Stomach (tissue), 9 donors: ENCODE measurements around the gene DUS3L. TPM values are rescaled to one million over a fixed set of nuclear protein-coding genes. Genes with fewer than 3 reads are reported as not detected.
A peak's percentile ranks its signal among the peaks of the same experiment; 100 is the strongest.

Source experiments
- DNase-seq, 2 donors: peaks; one replicate each; pipeline versions ENCODE4 v3.0.0 to v3.0.0-alpha.2; 2013 to 2019
- H3K27ac ChIP-seq, 5 donors: fragments of 200-600 bp in 4 of 5; sonication (generic) in 4 of 5; one replicate each; pipeline ENCODE4 v1.5.1; 2013 to 2019; ENCODE audit warnings: mild to moderate bottlenecking in 1 of 5, moderate library complexity in 1 of 5
- H3K27me3 ChIP-seq, 3 donors: fragments of 200-600 bp; sonication (generic); one replicate each; pipeline ENCODE4 v1.5.1; 2017 to 2019; ENCODE audit warnings: mixed run types in 1 of 3
- H3K36me3 ChIP-seq, 4 donors: fragments of 200-600 bp; sonication (generic); 1 replicate in 3 of 4; 2 replicates in 1 of 4; pipeline ENCODE4 v1.5.1; 2016 to 2019
- H3K4me1 ChIP-seq, 4 donors: fragments of 200-600 bp; sonication (generic); one replicate each; pipeline ENCODE4 v1.5.1; 2016 to 2019
- H3K4me3 ChIP-seq, 4 donors: fragments of 200-600 bp; sonication (generic) in 3 of 4; one replicate each; pipeline ENCODE4 v1.5.1; 2016 to 2019; ENCODE audit warnings: mild to moderate bottlenecking in 1 of 4
- H3K9me3 ChIP-seq, 4 donors: fragments of 200-600 bp; sonication (generic); one replicate each; pipeline ENCODE4 v1.5.1; 2016 to 2019
- CTCF ChIP-seq, 7 experiments: fragments of 450-650 bp in 4 of 7; fragments of 200-600 bp in 3 of 7; sonication (generic) in 3 of 7; IDR thresholded peaks; one replicate each; pipeline ENCODE4 v1.5.1; 2016 to 2019; ENCODE audit warnings: antibody characterized with exemption in 7 of 7, control low read depth in 2 of 7, mild to moderate bottlenecking in 1 of 7
- EP300 ChIP-seq: sonication (generic); formaldehyde crosslinking; IDR thresholded peaks from one replicate; pipeline ENCODE4 v1.6.1; 2017; ENCODE audit warnings: antibody characterized with exemption
- POLR2A ChIP-seq, 4 donors: fragments of 450-650 bp; IDR thresholded peaks; one replicate each; pipeline ENCODE4 v1.6.1; 2016; ENCODE audit warnings: antibody characterized with exemption in 4 of 4, control low read depth in 2 of 4, mild to moderate bottlenecking in 1 of 4, moderate library complexity in 1 of 4
- POLR2AphosphoS5 ChIP-seq, 3 donors: sonication (generic); formaldehyde crosslinking; IDR thresholded peaks; one replicate each; pipeline ENCODE4 v1.6.1; 2016; ENCODE audit warnings: antibody characterized with exemption in 3 of 3
- WGBS, 5 donors: extraction: QIAGEN DNeasy Blood & Tissue Kit in 3 of 5; methylation state at CpG; one replicate each; pipeline versions ENCODE4 v1.1.5 to v1.1.7; 2013 to 2018; 5-methylcytosine and 5-hydroxymethylcytosine counted together
- intact Hi-C: fragments of 100-400 bp; cut with DNase I; formaldehyde crosslinking; loops from one replicate; pipeline ENCODE4 v1.15.1; 2023; ENCODE audit warnings: low total_unique reads
- polyA plus RNA-seq, 3 donors: library from polyadenylated mRNA; stranded (reverse); fragments of 200-250 nt; gene quantifications; one replicate each; pipeline ENCODE4 v1.2.3, GENCODE V29; 2013
- total RNA-seq, 5 donors: library from RNA; depleted of rRNA; stranded (reverse); fragments of >200 nt; gene quantifications; one replicate each; pipeline versions ENCODE4 v1.1.0 to v1.2.3, GENCODE V29; 2014 to 2016
- donor health status: healthy with polysubstance abuse.
- donor health status: Bipolar disorder and iron deficiency.
- donor health status: healthy.

The DUS3L gene
- total and polyA plus RNA-seq, 8 donors, result 25.2 to 67.5 (median 46.7) TPM

GRCh38 chr19:5823579-5824281 is 32.8 kb upstream of the DUS3L start:
- Histone ChIP-seq H3K4me1 (peaks cover 24 to 43% (median 31%) of the 10 kb centered on the region in 4 donors), H3K36me3 (no peaks in the 10 kb centered on the region), H3K27me3 (peaks cover 0 to 5% (median 0%) of the 10 kb centered on the region in 3 donors), H3K9me3 (no peaks in the 10 kb centered on the region), H3K27ac (no peak overlapping the region), H3K4me3 (no peak overlapping the region)
- peak in 3 of 7 experiments; percentile 27 to 47 (median 37) for TF ChIP-seq CTCF (IDR thresholded peaks at IDR 0.05)
- no peak for TF ChIP-seq POLR2AphosphoS5 (IDR thresholded peaks at IDR 0.05)
- intact Hi-C loops, result no loop called here
- 76 to 84% (median 81%) methylated on average over 27 to 30 of the region's 30 CpGs for WGBS, 5 donors
- DNase-seq, result peak; percentile 46 to 71

GRCh38 chr19:5822181-5822844 is 31.4 kb upstream of the DUS3L start:
- no peak overlapping the region for H3K4me3 ChIP-seq
- peaks cover 17 to 41% (median 21%) of the 10 kb centered on the region in 4 donors for H3K4me1 ChIP-seq
- DNase-seq, result peak; percentile 62 to 69
- no peaks in the 10 kb centered on the region for H3K9me3 ChIP-seq
- no peak overlapping the region for H3K27ac ChIP-seq
- no peaks in the 10 kb centered on the region for H3K36me3 ChIP-seq
- H3K27me3 ChIP-seq, result no peaks in the 10 kb centered on the region
- TF ChIP-seq CTCF (IDR thresholded peaks at IDR 0.05) (no peak), POLR2A (IDR thresholded peaks at IDR 0.05) (no peak), POLR2AphosphoS5 (IDR thresholded peaks at IDR 0.05) (no peak), EP300 (no peak)
- intact Hi-C loops, result no loop called here
- WGBS, 5 donors, result 15 to 41% (median 22%) methylated on average over 18 to 30 of the region's 30 CpGs

- no peak for DNase-seq
- no peaks in the 10 kb centered on the region for H3K27me3 ChIP-seq
- no peaks in the 10 kb centered on the region for H3K36me3 ChIP-seq
- peaks cover 11 to 34% (median 14%) of the 10 kb centered on the region in 4 donors for H3K4me1 ChIP-seq
- WGBS, 5 donors, result 32 to 52% (median 44%) methylated on average over 8 of the region's 8 CpGs
- no peak for TF ChIP-seq POLR2A (IDR thresholded peaks at IDR 0.05)
- TF ChIP-seq POLR2AphosphoS5 (IDR thresholded peaks at IDR 0.05), result no peak
- no peak for TF ChIP-seq EP300
- no peak for TF ChIP-seq CTCF (IDR thresholded peaks at IDR 0.05)
- no peaks in the 10 kb centered on the region for H3K9me3 ChIP-seq
- intact Hi-C loops, result no loop called here
- no peak overlapping the region for H3K4me3 ChIP-seq
- no peak overlapping the region for H3K27ac ChIP-seq
Measured at GRCh38 chr19:5821521-5822180, 30.7 kb upstream of the DUS3L start.

- WGBS, 5 donors, result 43 to 75% (median 63%) methylated on average over 6 of the region's 6 CpGs
- no peaks in the 10 kb centered on the region for H3K36me3 ChIP-seq
- DNase-seq, result peak in 1 of 2 donors; percentile 12
- no peak for TF ChIP-seq EP300
- no peak for TF ChIP-seq POLR2A (IDR thresholded peaks at IDR 0.05)
- no peak for TF ChIP-seq CTCF (IDR thresholded peaks at IDR 0.05)
- TF ChIP-seq POLR2AphosphoS5 (IDR thresholded peaks at IDR 0.05), result no peak
- no peak overlapping the region for H3K4me3 ChIP-seq
- H3K9me3 ChIP-seq, result no peaks in the 10 kb centered on the region
- no peak overlapping the region for H3K27ac ChIP-seq
- no peaks in the 10 kb centered on the region for H3K27me3 ChIP-seq
- H3K4me1 ChIP-seq, result peaks cover 10 to 28% (median 11%) of the 10 kb centered on the region in 4 donors
- intact Hi-C loops, result no loop called here
Measured at GRCh38 chr19:5820785-5821184, 29.8 kb upstream of the DUS3L start.
